Ovary (tissue), 9 donors: Measurements from ENCODE around the gene FAM83D. TPM values are rescaled to one million over a fixed set of nuclear protein-coding genes. Genes with fewer than 3 reads are reported as not detected.

Source experiments
- DNase-seq, 5 donors: peaks; one replicate each; pipeline ENCODE4 v3.0.0-alpha.2; 2019 to 2020
- H3K27ac ChIP-seq, 2 donors: fragments of 200-600 bp; one replicate each; pipeline versions ENCODE4 v1.5.1 to v1.8.0; 2019 to 2022
- H3K27me3 ChIP-seq: fragments of 200-600 bp; one replicate; pipeline ENCODE4 v1.8.0; 2022
- H3K36me3 ChIP-seq: fragments of 200-600 bp; sonication (generic); one replicate; pipeline ENCODE4 v1.5.1; 2019
- H3K4me1 ChIP-seq: one replicate; pipeline ENCODE4 v1.8.1; 2013; ENCODE audit warnings: mild to moderate bottlenecking, moderate library complexity; ENCODE audit not compliant: insufficient read depth
- H3K4me3 ChIP-seq: fragments of 200-600 bp; sonication (generic); one replicate; pipeline ENCODE4 v1.5.1; 2017
- H3K9me3 ChIP-seq, 2 donors: fragments of 200-600 bp in 1 of 2; sonication (generic) in 1 of 2; one replicate each; pipeline versions ENCODE4 v1.5.1 to v1.8.1; 2013 to 2019; ENCODE audit warnings: mild to moderate bottlenecking in 1 of 2, moderate library complexity in 1 of 2
- CTCF ChIP-seq, 3 donors: fragments of 450-650 bp in 2 of 3; fragments of 200-600 bp in 1 of 3; IDR thresholded peaks; one replicate each; pipeline versions ENCODE4 v1.5.1 to v1.8.0; 2016 to 2022; ENCODE audit warnings: antibody characterized with exemption in 3 of 3, mild to moderate bottlenecking in 1 of 3
- EP300 ChIP-seq: sonication (generic); formaldehyde crosslinking; IDR thresholded peaks from one replicate; pipeline ENCODE4 v1.6.1; 2017; ENCODE audit warnings: antibody characterized with exemption
- POLR2A ChIP-seq: fragments of 450-650 bp; IDR thresholded peaks from one replicate; pipeline ENCODE4 v1.6.1; 2017; ENCODE audit warnings: antibody characterized with exemption, mild to moderate bottlenecking, moderate library complexity
- WGBS, 3 donors: extraction: QIAGEN DNeasy Blood & Tissue Kit in 1 of 3; methylation state at CpG; one replicate each; pipeline versions ENCODE4 v1.1.5 to v1.1.7; 2013 to 2017; 5-methylcytosine and 5-hydroxymethylcytosine counted together
- intact Hi-C, 4 donors: fragments of 100-400 bp; cut with DNase I; formaldehyde crosslinking; loops; one replicate each; pipeline versions ENCODE4 v1.11.0 to v1.15.1; 2022 to 2023
- polyA plus RNA-seq, 2 donors: library from polyadenylated mRNA; stranded (reverse); fragments of 200-250 nt in 1 of 2; fragments of 350-450 nt in 1 of 2; fragmentation: Illumina TruSeq in 1 of 2; extraction: RNeasy Lipid Tissue Mini Kit (QIAGEN cat#74804) in 1 of 2; gene quantifications; one replicate each; pipeline ENCODE4 v1.2.3, GENCODE V29; 2013 to 2014
- small RNA-seq: library from RNA; depleted of rRNA; stranded (forward); fragments of <200 nt; gene quantifications from one replicate; pipeline ENCODE3, GENCODE V24; 2016
- total RNA-seq, 7 donors: library from RNA; depleted of rRNA in 2 of 7; stranded (reverse); fragments of >200 nt in 2 of 7; fragmentation: NEBNext Ultra II Directional in 3 of 7; extraction: Animal tissue kit (Norgen Biotek cat#: 25700) in 3 of 7; gene quantifications; one replicate each; pipeline versions ENCODE4 v1.1.0 to v1.2.4, GENCODE V29; 2016 to 2023
- donor health status: DM: no; HTN: no; CAD: no; lungs with moderate emphysema.
- donor health status: DM: no; HTN: no; CAD: no.
- donor health status: Bipolar disorder and iron deficiency.
- donor health status: DM: yes; HTN: yes; CAD: no.
- donor health status: DM: no; HTN: no; CAD: no.
- donor health status: DM: yes; HTN: yes; CAD: no.

The FAM83D gene
- total and polyA plus RNA-seq, 9 donors, result 0.18 to 2.5 (median 0.62) TPM; not detected in 1

GRCh38 chr20:38999965-39000910 is 74.0 kb downstream of the FAM83D start:
- DNase-seq, result no peak
- Histone ChIP-seq H3K27ac (no peak overlapping the region), H3K4me3 (no peak overlapping the region), H3K27me3 (no peaks in the 10 kb centered on the region), H3K36me3 (no peaks in the 10 kb centered on the region), H3K9me3 (no peaks in the 10 kb centered on the region), H3K4me1 (no peaks in the 10 kb centered on the region)
- WGBS, 3 donors, result 89 to 93% (median 92%) methylated on average over 6 of the region's 6 CpGs
- intact Hi-C loops, result no loop called here
- TF ChIP-seq EP300 (no peak), CTCF (IDR thresholded peaks at IDR 0.05) (no peak), POLR2A (no peak)

Small RNA genes within 50 kb of the gene (small RNA-seq; reads per million reads assigned to genes)
- not detected for gene AL023803.1

Other genes starting within 250 kb of the FAM83D start
- gene SLC32A1, start 201.9 kb upstream of the FAM83D start, total RNA-seq, result not detected
- not detected for gene SLC32A1, start 201.9 kb upstream of the FAM83D start, polyA plus RNA-seq
- gene ACTR5, start 178.0 kb upstream of the FAM83D start, total RNA-seq, result 10 to 100 TPM in 4 of 7 donors, 1 to 10 TPM in 3; 6.2 to 12.3 (median 10.6) TPM
- 1 to 10 TPM; 6.8 to 7.1 TPM for gene ACTR5, start 178.0 kb upstream of the FAM83D start, polyA plus RNA-seq
- gene PPP1R16B, start 120.7 kb upstream of the FAM83D start, total RNA-seq, result 10 to 100 TPM in 1 of 7 donors, 1 to 10 TPM in 4, under 1 TPM in 2; 0.92 to 56.4 (median 2.9) TPM
- 10 to 100 TPM in 1 of 2 donors, 1 to 10 TPM in 1; 2.5 to 11.2 TPM for gene PPP1R16B, start 120.7 kb upstream of the FAM83D start, polyA plus RNA-seq
- gene DHX35, start 35.9 kb downstream of the FAM83D start, total RNA-seq, result 10 to 100 TPM; 11.3 to 14.5 (median 12.4) TPM
- gene DHX35, start 35.9 kb downstream of the FAM83D start, polyA plus RNA-seq, result 10 to 100 TPM; 11.2 TPM